ENCODE measurements around the gene BCAP29.

DNA sequence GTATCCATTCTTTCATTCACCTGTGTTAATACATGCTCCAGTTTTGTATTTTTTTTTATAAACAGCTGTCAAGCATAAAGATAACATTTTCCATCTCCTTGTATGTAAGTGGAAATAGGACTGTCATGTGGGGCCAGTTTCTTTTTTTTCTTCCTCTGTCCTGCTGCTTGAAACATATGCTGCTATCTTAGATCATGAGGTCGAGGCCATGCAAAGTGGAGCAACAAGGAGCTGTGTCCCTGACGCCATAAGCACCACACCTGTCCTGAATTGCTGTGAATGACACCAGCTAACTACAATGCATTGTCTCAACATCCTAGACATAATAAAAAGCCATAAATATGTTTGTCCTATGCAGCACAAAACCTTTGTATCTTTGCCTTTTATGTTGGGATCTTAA lies 42.8 kb downstream of the BCAP29 start:
- TF ChIP-seq, protein P1, sequence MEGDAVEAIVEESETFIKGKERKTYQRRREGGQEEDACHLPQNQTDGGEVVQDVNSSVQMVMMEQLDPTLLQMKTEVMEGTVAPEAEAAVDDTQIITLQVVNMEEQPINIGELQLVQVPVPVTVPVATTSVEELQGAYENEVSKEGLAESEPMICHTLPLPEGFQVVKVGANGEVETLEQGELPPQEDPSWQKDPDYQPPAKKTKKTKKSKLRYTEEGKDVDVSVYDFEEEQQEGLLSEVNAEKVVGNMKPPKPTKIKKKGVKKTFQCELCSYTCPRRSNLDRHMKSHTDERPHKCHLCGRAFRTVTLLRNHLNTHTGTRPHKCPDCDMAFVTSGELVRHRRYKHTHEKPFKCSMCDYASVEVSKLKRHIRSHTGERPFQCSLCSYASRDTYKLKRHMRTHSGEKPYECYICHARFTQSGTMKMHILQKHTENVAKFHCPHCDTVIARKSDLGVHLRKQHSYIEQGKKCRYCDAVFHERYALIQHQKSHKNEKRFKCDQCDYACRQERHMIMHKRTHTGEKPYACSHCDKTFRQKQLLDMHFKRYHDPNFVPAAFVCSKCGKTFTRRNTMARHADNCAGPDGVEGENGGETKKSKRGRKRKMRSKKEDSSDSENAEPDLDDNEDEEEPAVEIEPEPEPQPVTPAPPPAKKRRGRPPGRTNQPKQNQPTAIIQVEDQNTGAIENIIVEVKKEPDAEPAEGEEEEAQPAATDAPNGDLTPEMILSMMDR (IDR thresholded peaks at IDR 0.05 in 8 of 11, conservative IDR thresholded peaks at IDR 0.05 in 3 of 11): no peak
- no peak for TF ChIP-seq POLR2A (IDR thresholded peaks at IDR 0.05)

Measured in spleen (tissue), 7 donors.